Measurements from ENCODE around the gene ASCC1.

DNA sequence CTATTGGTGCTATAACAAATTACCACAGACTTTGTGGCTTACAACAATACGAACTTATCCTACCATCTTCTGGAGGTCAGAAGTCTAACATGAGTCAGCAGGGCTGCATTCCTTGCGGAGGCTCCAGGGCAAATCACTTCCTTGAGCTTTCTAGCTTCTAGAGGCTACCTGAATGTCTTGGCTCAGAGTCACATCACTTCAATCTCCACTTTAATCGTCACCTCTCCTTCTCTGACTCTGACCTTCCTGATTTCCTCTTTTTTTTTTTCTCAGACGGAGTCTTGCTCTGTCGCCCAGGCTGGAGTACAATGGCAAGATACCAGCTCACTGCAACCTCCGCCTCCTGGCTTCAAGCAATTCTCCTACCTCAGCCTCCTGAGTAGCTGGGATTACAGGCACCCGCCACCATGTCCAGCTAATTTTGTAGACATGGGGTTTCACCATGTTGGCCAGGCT is 44.9 kb downstream of the ASCC1 start:
- TF ChIP-seq, protein P1, sequence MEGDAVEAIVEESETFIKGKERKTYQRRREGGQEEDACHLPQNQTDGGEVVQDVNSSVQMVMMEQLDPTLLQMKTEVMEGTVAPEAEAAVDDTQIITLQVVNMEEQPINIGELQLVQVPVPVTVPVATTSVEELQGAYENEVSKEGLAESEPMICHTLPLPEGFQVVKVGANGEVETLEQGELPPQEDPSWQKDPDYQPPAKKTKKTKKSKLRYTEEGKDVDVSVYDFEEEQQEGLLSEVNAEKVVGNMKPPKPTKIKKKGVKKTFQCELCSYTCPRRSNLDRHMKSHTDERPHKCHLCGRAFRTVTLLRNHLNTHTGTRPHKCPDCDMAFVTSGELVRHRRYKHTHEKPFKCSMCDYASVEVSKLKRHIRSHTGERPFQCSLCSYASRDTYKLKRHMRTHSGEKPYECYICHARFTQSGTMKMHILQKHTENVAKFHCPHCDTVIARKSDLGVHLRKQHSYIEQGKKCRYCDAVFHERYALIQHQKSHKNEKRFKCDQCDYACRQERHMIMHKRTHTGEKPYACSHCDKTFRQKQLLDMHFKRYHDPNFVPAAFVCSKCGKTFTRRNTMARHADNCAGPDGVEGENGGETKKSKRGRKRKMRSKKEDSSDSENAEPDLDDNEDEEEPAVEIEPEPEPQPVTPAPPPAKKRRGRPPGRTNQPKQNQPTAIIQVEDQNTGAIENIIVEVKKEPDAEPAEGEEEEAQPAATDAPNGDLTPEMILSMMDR (IDR thresholded peaks at IDR 0.05; ENCODE audit: borderline replicate concordance, extremely low read depth, low read length, poor library complexity, severe bottlenecking): no peak
- TF ChIP-seq EZH2 (IDR thresholded peaks at IDR 0.05; ENCODE audit: borderline replicate concordance, low read depth, low read length, severe bottlenecking): no peak

Measured in DND-41 (cell line).